Hematopoietic multipotent progenitor cell treated with erythropoietin and hydrocortisone succinate and interleukin-3 and kit ligand, for 4 days (in vitro differentiated cells): ENCODE data around the gene FOXK1.
"Not testable (repeated sequence)": the region's sequence is repeated elsewhere in the genome, so short reads cannot be mapped to it uniquely, and the experiment has no call there.

Source experiments
- DNase-seq: peaks from one replicate; pipeline ENCODE4 v3.0.0-alpha.2; 2015

FOXK1 gene

DNA sequence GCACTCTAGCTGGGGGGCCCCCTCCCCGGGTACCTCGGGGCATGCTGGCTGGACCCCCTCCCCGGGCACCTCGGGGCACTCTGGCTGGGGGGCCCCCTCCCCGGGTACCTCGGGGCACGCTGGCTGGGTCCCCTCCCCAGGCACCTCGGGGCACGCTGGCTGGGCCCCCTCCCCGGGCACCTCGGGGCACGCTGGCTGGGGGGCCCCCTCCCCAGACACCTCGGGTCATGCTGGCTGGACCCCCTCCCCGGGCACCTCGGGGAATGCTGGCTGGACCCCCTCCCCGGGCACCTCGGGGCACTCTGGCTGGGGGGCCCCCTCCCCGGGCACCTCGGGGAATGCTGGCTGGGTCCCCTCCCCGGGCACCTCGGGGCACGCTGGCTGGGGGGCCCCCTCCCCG lies 120.5 kb downstream of the FOXK1 start:
- not testable (repeated sequence) for DNase-seq

GRCh38 chr7:4803397-4804241 lies 121.5 kb downstream of the FOXK1 start:
- DNase-seq: no peak

DNA sequence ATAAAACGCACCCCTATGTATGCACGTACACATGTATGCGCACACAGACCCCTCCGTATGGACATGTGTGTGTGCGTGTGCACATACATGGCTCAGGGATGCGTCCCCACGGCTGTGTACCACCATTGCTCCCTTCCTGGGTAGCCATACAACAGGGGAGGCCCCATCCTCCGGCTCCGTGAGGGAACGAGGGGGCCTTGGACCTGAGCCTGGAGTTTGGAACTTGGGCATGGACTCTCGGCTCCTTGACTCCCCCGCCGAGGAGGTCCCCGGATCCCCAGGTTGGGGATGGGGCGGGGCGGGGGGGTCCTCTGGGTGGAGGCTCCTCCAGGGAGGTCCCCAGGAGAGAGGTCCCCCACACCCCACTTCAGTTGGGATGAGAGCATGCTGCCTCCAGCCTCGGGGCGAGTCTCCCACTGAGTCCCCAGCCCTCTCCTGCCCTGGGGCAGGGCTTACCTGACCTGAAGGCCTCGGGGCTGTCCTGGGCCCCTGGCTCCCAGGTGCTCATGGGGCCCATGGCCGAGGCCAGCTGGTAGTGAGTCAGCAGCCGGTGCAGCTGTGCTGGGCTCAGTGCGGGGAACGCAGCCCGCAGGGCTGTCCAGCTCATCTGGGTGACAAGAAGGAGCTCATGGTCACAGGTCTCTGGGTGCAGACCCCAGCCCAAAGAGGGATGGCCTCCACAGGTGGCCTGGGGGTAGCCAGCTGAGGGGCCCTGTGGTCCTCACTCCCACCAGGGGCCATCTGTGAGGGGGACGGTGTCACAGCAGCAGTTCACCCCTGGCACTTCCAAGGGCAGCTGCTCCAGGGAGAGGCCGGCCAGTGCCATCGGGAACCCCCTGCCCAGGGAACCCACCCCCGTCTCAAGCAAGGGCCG lies 123.3 kb downstream of the FOXK1 start:
- DNase-seq: no peak

- no peak for DNase-seq
These were observed 123.8 kb downstream of the FOXK1 start for GRCh38 chr7:4805984-4806300.

DNA sequence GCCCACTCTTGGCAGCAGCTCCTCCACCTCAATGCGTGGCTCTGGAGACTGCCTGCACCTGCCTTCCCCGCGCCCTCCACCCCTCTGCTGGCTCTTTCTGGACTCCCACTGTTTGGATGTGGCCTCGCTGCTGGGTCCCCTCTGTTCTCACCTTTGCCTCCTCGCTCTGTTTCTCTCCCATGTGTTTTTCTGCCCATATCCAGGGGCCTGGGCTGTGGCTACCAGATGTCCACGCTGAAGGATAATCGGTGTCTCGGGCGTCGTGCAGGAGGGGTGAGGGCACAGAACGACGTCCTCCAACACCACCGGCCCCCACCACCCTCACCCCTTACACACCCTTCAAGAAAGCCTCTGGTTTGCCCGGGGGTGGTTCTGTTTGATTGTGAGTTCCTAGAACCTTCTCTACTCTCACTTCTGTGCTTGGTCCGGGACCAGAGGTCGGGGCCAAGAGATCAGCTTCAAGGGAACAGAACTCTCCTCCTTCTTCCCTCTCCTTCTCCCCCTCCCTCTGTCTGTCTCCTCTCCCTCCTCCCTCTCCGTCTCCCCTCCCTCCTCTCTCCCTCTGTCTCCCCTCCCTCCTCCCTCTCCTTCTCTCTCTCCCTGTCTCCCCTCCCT lies 125.0 kb downstream of the FOXK1 start:
- DNase-seq: no peak

GRCh38 chr7:4807598-4808016 lies 125.5 kb downstream of the FOXK1 start:
- DNase-seq: no peak

DNA sequence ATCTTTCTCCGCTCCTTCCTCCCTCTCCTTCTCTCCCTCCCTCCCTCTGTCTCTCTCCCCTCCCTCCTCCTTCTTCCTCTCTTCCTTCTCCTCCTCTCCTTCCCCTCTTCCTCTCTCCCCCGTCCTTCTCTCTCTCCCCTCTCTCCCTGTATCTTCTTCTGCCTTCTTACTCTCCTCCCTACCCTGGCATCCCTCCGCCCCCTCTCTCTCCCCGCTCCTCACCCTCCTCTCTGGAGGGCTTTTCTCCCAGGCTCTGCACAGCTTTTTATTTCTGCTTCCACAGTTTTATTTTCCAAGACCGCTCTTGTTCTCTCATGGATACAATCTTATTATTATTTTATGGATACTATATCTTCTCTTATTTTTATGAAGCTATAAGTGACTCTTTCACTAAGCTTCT lies 125.9 kb downstream of the FOXK1 start:
- DNase-seq: no peak

DNA sequence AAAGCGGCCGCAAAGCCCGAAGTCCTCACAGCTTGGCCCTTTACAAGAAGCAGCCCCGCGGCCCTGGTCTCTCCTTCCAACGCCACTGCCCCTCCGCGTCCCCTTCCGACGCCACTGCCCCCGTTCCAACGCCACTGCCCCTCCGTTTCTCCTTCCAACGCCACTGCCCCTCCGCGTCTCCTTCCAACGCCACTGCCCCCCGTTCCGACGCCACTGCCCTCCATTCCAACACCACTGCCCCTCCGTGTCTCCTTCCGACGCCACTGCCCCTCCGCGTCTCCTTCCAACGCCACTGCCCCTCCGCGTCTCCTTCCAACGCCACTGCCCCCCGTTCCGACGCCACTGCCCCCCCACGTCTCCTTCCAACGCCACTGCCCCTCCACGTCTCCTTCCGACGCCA lies 126.5 kb downstream of the FOXK1 start:
- no peak for DNase-seq

GRCh38 chr7:4809091-4809591 lies 127.0 kb downstream of the FOXK1 start:
- DNase-seq: peak; percentile 74

- no peak for DNase-seq
These were observed 127.6 kb downstream of the FOXK1 start for GRCh38 chr7:4809666-4810065.

GRCh38 chr7:4814433-4814832 lies 132.3 kb downstream of the FOXK1 start:
- DNase-seq: peak; percentile 55

GRCh38 chr7:4815121-4815520 lies 133.0 kb downstream of the FOXK1 start:
- no peak for DNase-seq

DNA sequence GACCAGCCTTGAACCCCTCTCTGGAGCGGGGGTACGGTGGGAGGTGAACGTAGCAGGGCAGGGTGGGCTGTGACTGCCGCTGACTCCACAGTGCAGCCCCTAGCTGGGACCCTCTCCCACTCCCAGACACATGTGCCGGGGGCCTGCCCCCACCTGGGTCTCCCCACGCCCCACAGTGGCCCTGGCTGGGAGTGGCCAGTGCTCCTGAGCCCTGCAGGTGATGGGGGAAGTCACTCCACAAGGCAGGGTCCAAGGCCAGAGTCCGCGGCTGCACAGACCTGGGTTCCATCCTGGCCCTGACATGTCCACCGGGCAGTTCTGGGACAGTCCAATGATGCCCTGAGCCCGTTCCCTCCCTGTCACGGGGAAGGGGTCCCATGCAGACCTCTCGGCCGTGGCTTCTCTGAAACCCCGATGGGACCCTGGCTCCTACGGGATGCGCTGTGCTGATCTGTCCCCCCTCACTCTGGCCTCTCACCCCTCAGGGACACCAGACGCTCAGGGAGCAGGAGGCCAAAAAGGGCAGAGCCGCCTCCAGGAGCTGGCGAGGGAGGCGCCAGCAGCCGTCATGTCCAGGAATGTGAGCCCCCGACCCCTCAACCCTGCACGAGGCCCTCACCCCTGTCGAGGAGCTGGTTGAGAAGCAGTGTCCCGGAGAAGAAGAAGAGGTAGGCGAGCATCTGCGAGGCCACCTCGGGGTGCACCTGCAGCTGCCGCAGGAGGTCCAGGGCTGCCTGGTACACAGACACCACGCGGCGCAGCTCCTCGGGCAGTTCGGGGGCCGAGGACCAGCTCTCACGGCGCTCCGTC lies 133.7 kb downstream of the FOXK1 start:
- no peak for DNase-seq

DNA sequence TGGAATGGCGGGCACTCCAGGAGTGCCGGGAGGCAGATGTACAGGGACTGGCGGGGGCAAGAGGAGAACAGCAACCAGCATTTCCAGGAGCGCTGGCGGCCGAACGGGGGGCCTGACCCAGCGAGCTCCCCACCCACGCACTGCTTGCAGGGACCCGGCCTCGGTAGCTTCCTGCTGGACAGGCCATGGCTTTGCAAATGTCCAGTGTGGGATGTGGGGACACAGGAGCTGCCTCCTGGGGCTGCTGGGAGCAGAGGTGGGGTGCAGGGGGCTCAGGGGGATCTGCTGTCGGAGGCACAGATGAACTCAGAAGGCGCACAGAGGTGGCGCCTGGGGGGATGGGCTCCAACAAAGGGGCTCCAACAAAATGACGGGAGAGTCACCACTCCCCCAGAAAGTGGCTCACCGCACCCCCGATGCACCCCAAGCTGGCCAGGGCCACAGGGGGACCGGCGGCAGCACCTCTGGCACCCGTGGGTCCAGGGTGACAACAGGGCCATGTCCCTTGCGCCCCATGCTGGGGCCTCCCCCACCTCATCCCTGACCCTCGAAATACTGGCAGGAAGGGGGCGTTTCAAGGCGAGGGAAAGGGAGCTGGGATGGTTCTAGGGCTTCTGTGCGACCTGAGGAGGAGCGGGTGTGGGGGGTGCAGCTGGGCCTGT lies 134.5 kb downstream of the FOXK1 start:
- DNase-seq: no peak

GRCh38 chr7:4817178-4817901 lies 135.2 kb downstream of the FOXK1 start:
- no peak for DNase-seq

- no peak for DNase-seq
These were observed 136.1 kb downstream of the FOXK1 start for GRCh38 chr7:4818000-4818794.

DNA sequence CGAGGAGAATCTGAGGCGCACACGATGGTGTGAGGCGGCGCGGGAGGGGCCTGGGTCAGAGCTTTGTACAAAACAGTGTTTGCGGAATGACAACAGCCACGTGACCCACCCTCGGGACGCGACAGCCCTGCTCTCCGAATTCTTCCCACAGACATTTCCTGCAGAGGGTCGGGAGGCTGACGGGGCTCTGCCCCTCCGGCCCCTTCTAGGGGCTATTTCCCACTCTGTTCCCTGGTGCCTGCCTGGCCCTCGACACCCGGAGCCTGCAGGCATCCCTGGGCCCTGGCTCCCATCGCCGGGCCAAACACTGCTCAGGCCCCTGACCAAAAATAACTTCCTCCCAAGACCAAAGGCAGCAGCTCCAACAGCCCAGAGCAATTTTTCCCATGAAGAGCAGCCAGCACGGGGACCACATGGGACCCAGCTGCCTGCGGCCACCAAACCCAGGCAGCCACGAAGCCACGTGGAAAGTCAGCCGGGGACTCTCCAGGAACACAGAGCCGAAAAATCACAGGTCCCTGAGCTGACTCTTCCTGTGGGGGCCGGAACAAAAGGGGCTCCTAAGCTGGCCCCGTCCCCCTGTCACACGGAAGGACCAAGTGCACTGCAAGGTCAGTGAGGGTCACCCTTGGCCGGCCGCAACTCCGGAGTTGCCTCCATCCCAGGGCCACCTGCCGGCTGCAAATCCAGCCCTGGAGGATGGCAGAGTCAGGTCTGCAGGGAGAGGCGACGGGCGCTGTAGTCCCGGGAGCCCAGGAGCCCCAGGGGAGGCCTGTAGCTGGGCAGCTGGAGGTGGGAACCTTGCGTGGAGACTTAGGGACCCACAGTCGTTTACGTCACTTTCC lies 137.7 kb downstream of the FOXK1 start:
- DNase-seq: no peak

DNA sequence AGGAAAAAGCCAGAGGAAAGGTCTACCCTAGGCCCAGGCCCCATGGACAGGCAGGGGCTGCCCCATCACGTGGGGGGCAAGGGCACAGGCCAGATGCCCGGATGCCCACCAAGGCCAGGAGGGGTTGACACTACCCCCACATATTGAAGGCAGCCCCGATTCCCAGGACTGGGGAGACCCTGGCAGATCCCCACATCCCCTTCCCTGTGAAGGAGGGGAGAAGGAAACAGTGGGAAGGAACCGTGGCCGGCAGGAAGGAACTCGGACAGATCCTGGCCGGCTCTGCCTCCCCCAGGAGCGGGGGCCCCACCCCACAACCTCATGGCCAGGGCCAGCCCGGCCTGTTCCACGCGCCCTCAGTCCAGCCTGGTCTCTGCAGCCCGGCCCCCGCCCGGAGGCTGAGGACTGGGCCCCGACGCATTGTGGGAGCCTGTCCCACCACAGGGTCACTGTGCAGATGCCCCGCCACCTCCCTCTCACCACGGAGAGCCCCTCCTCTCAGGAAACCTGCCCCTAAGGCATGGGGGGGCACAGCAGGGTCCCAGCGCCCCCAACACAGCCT lies 138.4 kb downstream of the FOXK1 start:
- no peak for DNase-seq
